Raji (cell line): ENCODE measurements around the gene CAPN5.

Source experiments
- POLR2A ChIP-seq: IDR thresholded peaks from 2 replicates; pipeline ENCODE4 v1.6.1; 2011; ENCODE audit warnings: low read depth, low read length, control low read depth; ENCODE audit not compliant: insufficient read depth

The CAPN5 gene

DNA sequence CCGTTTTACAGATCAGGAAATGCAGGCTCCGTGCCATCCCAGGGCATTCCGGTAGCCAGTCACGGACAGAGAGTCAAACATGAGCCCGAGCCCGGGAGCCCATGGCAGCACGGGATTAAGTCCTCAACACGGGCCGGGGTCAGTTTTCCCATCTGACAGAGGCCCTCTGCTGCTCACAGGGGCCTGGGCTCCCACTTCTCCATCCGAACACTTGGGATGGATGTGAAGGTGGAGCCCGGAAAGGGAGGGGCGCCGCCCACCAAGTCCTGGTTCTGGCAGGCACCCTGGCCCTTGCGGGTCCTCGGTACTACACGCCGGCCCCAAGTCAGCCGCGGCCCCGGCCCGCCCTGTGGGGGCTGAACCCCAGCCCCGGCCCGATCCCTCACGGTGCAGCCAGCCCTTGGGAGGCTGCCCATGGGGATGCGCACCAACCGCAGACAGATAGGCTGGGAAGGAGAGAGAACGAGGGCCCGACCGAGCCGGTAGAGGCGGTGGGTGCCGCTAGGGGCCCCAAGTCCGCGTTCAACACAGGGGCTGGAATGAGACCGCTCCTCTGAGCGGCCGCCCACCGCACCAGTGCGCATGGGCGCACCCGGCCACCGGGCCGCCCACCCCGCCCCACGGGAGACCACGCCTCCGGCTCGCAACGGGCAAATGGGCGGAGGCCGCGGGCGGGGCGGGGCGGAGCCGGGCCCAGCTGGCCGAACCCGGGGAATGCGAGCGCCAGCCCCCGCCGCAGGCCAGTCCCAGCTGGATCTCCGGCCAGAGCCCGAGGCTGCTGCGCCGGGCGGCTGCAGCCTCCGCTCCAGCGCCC, at the start of gene CAPN5:
CAPN5 (plus strand) TSS at position 743 of the 814 bp plus-strand sequence. CDS start 17,916 bp downstream, outside the sequence.
- peak; percentile 63 for TF ChIP-seq POLR2A

DNA sequence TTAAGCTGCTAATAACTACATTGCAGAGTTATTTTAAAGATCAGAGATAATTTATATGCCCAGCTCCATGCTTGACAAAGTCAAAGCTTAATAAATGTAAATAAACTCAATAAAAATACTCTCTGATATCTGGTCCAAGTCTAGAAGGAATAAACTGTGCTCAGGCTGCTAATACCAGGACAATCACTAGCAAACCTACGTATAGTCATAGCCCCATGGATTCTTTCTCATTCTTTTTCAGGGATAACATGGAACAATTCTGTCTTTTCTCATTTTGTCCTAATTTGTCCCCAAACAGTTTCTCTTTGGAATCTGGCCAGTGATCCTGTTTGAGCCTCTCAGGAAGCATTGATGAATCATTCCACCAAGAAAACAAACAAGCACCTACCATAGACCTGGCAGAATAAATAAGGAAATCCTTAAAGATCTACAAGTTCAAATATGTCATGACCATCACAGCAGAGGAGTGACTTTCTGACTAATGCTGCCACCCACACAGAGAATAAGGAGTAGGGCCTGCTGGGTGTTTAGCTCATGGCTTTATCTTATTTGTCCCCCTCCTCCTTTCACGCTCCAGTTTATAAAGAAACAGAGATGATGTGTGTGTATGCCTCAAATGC, 46.7 kb upstream of the CAPN5 start:
- no peak for TF ChIP-seq POLR2A

DNA sequence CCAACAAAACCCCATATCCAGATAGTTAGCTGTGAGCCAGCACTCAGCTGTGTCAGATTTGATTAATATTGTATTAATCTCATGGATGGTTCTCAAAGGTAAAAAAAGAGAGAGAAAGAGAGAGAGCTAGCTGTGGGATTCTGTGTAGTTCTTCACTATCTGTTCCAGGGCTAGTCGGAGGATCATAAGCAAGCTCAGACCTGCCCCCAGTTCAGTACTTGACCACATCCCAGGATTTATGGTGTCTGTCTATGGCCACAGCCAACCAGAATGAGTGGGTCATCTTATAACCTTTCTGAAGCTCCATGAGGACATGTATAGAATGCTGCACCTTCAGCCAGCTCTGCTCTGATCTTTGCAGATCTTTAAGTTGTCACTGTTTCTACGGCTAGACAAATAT, 46.0 kb upstream of the CAPN5 start:
- TF ChIP-seq POLR2A = no peak

DNA sequence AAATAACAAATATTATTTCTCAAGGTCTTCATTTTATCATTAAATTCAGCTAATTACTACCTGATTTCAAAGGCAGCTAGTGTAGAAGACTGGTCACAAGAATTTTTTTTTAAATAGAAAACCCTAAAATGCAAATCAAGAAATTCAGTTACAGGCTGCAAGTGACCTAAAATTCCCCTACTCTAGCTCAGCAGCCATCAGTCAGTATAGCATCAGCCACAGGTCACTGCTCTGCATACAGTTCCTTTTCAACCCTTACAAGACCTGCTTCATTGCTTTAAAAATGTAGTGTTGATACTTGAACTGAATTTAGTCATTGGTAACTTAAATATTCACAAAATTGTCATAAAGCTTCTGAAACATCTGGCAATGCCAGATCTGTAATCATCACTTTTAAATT, 42.0 kb upstream of the CAPN5 start:
- 0 out of 2 replicates have a peak, but pooled peaks have one; percentile 23 for TF ChIP-seq POLR2A

DNA sequence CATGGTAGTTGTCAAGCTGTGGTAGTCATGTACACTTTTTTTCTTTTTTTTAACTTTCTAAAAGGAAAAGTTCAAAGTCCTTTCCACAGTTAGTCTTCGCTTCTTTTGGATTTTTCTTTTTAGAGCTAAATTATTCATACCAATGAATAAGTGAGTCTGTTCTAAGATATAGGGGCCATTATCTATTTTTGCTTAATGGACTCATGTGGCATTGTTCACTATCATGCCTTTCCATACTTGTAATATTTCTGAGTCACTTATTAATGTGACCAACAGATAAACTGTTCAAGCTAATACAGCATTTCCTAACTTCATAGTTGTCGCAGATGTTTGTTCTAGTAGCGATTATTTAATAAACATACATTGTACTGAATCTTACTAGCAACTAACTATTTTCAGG, 40.5 kb upstream of the CAPN5 start:
- TF ChIP-seq POLR2A = no peak

DNA sequence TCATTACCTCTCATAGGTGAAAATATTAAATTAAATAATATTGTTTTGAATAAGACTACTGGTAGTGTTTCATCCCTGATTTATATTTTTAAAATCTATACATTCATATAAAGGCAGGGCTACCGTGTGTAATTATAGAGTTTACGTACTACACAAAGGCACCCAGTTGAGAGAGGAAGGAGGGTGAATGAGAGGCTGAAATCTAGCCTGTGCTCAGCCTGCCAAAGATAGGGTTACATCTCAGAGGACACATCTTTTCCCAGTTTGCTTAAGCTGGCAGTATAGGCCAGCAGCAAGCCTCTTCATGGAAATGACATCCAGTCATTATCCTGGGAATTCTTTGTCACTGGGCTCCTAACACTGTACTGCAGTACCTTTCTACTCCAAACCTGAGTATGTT, 40.0 kb upstream of the CAPN5 start:
- no peak for TF ChIP-seq POLR2A

DNA sequence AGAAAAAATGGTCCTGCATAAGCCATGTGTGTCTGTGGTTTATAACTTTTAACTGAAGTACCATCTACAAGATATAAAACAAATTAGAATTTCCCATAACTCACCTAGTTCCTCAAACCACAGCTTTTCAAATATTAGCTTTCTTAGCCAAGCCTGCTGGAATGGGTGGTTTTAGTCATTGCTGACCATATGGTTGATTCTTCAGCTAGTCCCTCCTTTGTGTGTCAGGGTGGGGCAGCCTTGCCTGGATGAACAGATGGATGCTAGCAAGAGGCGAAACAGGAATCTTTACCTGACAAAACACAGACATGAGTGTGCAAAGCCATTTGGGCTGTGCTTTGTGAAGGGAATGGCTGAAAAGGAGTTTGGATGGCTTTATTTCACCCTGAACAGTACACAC, 39.5 kb upstream of the CAPN5 start:
- no peak for TF ChIP-seq POLR2A

DNA sequence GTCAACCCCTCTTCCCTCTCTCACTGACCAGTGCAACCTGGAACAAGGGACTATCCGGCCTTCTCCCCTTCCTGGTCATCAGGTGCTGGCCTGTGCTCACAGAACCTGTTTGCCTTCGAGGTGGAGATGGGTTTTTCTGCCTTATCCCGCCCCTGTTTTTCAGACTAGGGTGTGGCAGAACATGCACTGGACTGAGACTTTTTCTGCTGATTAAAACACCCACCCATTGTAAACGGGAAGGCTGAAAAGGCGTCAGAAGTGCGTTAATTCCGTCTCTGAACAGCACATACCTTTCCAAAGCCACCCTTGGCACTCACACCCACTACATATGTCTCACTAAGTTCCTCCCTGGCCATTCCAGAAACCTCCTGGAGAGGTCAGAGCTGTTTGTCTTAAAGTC, 36.9 kb upstream of the CAPN5 start:
- no peak for TF ChIP-seq POLR2A

DNA sequence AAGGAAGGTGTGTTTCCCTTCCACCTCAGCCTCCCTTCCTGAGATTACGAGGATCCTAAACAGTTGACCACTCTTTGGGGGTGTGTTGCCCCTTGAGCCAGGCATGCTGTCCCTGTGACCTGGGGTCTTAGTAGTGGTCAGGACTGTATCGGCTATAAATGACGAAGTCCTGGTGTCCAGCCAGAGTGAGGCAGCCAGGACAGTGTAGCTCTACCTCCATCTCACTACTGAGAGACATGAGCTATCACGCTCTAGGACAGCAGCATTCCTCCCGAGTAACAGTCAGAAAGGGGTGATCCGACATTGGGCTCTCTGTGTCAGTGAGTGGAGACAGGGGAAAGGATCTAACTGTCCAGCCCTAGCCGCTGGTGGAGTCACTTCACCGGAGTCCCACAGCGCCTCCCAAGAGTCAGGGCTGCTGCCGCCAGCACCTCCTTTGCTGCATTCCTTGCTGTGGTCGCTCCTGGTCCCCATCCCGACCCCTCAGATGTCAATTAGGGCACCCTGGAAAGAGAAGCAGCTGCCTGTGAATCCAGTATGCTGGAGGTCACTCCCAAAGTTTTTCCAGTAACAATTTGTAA, 35.8 kb upstream of the CAPN5 start:
- TF ChIP-seq POLR2A = no peak

DNA sequence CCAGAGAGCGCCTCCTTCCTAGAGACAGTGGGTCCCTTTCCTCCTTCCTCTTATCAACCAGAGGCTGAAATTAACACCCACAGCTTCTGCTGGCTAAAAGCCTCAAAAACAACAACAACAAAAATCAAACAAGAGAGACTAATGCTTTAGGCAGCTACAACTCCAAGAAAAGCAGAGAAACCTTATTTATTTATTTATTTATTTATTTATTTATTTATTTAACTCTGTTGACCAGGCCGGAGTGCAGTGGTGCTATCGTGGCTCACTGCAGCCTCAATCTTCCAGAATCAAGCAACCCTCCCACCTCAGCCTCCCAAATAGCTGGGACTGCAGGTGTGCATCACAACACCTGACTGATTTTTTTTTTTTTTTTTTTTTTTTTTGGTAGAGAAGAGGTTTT, 35.2 kb upstream of the CAPN5 start:
- TF ChIP-seq POLR2A = no peak

DNA sequence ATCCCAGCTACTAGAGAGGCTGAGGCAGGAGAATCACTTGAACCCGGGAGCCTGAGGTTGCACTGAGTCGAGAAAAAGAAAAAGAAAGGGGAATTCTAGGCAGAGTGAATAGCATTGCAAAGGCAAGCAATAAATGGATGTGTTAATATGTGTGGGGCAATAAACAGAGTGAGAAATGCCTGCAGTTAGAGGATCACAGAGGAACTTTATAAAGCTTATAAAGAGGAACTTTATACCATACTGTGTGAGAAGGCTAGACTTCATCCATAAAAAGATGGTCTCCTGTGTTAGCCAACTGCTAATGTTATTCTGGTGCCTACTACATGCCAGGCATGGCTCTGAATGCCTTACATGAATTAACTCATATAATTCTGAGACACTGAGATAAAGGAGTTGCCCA, 31.7 kb upstream of the CAPN5 start:
- no peak for TF ChIP-seq POLR2A

DNA sequence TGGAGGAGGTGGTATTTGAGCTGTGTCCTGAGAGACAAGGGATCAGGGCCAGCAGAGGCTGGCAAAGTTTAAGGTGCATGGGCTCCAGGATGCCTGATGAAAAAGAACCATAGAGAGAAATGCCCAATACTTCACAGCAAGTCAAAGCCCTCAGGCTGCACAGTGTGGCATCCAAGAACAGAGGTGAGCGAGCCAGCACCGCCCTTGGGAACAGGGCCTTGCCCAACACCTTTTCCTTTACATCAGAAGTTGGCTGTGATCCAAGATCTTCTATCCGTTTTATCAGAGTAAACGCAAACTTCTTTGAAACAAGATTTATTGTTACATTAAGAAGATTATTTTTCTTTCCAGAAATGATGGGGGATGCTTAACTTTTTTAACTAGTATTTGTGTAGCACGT, 31.2 kb upstream of the CAPN5 start:
- TF ChIP-seq POLR2A = no peak

DNA sequence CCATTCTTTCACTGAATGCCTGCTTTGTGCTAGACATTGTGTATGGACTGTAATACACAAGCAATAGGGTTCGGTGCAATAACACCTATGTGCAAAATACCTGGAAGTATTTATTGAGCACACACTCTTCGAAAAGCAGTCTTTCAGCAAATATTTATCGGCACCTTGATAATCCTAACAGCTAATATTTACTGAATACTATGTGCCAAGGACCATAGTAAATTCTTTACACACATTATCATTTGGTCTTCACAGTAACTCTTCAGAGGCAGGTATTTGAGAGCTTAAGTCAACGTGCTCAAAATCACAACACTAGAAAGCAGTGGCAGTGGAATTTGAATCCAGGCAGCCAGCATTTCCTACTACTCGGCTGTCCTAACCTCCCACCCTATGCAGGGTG, 30.4 kb upstream of the CAPN5 start:
- no peak for TF ChIP-seq POLR2A

DNA sequence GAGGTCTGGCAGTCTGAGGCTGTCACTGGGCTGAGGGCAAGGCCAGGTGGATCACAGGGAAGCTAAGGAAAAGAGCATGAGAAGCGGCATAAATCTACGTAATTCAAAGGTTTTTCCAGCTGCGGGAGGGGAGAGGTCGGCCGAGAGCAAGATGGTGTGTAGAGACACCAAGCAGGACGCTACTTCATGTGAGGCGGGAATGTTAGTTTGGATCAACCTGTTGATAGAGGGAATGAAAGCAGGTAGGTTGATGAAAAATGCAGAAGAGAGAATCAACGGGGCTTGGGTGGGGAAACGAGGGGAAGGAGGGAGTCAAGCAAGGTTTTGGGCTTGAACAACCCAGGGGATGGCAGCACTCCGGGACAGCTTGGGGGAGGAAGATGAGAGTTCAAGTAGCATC, 29.7 kb upstream of the CAPN5 start:
- no peak for TF ChIP-seq POLR2A

DNA sequence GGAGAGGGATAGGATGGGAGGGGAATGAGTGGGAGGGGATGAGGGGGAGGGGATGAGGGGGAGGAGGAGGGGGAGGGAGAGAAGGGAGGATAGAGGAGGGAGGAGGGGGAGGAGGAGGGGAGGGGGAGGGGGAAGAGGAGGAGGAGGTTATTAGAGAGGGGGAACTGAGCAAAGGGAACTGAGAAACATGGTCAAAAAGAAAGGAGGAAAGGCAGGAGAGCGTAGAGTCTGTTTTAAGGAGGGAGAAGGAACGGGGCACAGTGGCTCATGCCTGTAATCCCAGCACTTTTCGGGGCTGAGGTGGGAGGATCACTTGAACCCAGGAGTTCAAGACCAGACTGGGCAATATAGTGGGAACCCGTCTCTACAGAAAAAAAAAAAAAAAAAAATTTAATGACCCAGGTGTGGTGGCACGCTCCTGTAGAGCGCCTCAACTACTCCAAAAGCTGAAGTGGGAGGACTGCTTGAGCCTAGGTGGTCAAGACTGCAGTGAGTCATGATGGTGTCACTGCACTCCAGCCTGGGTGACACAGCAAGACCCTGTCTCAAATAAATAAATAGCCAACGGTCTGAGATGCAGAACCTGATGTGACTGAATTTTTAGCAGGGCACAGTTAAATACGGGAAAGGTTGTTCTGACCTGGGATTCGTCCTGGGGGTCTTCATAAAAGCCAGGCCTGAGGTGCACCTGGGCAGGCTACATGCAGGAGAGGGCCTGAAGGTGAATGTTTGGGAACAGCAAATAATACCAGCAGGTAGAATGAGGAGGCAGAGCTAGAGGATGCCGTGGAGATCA, 28.5 kb upstream of the CAPN5 start:
- TF ChIP-seq POLR2A = no peak
